Measurements from ENCODE around the gene TIMM17A. TPM values are rescaled to one million over a fixed set of nuclear protein-coding genes. Genes with fewer than 3 reads are reported as not detected.

TIMM17A gene
- total RNA-seq, 1 donor from 2014 or later, result 54.0 TPM

GRCh38 chr1:201984446-201984845 is 29.1 kb downstream of the TIMM17A start:
- DNase-seq, result no peak

GRCh38 chr1:201985355-201985754 is 30.1 kb downstream of the TIMM17A start:
- no peak for DNase-seq

GRCh38 chr1:201988601-201989000 is 33.3 kb downstream of the TIMM17A start:
- no peak for DNase-seq

- no peak for DNase-seq
Observed at GRCh38 chr1:201989354-201990128, 34.2 kb downstream of the TIMM17A start.

- DNase-seq, result no peak
Observed at GRCh38 chr1:201990427-201990826, 35.1 kb downstream of the TIMM17A start.

- DNase-seq, result no peak
Observed at GRCh38 chr1:201999625-202000238, 44.4 kb downstream of the TIMM17A start.

- DNase-seq, result no peak
Observed at GRCh38 chr1:202002507-202002906, 47.2 kb downstream of the TIMM17A start.

GRCh38 chr1:202004711-202005110 is 49.4 kb downstream of the TIMM17A start:
- DNase-seq, result no peak

- DNase-seq, result no peak
Observed at GRCh38 chr1:202005958-202006357, 50.7 kb downstream of the TIMM17A start.

- DNase-seq, result no peak
Observed at GRCh38 chr1:202007304-202007703, 52.0 kb downstream of the TIMM17A start.

- DNase-seq, result no peak
Observed at GRCh38 chr1:202007805-202008489, 52.6 kb downstream of the TIMM17A start.

GRCh38 chr1:202009326-202010179 is 54.2 kb downstream of the TIMM17A start:
- DNase-seq, result peak; percentile 50

- no peak for DNase-seq
Observed at GRCh38 chr1:202010180-202011015, 55.1 kb downstream of the TIMM17A start, which contains the start of gene ELF3. Gene ELF3 (plus strand): TSS chr1:202010587. CDS start chr1:202011137, 550 bp downstream.

- DNase-seq, result no peak
Observed at GRCh38 chr1:202011994-202012393, 56.7 kb downstream of the TIMM17A start.

GRCh38 chr1:202012544-202013478 is 57.5 kb downstream of the TIMM17A start:
- DNase-seq, result no peak

GRCh38 chr1:202013603-202014002 is 58.3 kb downstream of the TIMM17A start:
- no peak for DNase-seq

GRCh38 chr1:202014060-202014459 is 58.8 kb downstream of the TIMM17A start:
- DNase-seq, result no peak

- no peak for DNase-seq
Observed at GRCh38 chr1:202014915-202015661, 59.8 kb downstream of the TIMM17A start.

GRCh38 chr1:202015662-202015937 is 60.3 kb downstream of the TIMM17A start:
- no peak for DNase-seq

Measured in occipital lobe (tissue), 2 donors.